ENCODE measurements around the gene ID3. TPM values are rescaled to one million over a fixed set of nuclear protein-coding genes. Genes with fewer than 3 reads are reported as not detected.

Gene ID3
- total RNA-seq, 1 donor from 2014 or later, result 99.9 TPM

GRCh38 chr1:23564529-23565122 is 5.3 kb upstream of the ID3 start:
- TF ChIP-seq EZH2phosphoT487 (IDR thresholded peaks at IDR 0.05) (no peak), CTCF (IDR thresholded peaks at IDR 0.05) (no peak), EZH2 (IDR thresholded peaks at IDR 0.05) (no peak)
- peak; percentile 35 for DNase-seq (ENCODE audit: low spot score)
- Histone ChIP-seq H3K9ac (no peak overlapping the region), H4K20me1 (ENCODE audit: low read depth) (no peaks in the 10 kb centered on the region), H3K36me3 (no peaks in the 10 kb centered on the region), H3K4me2 (peak overlapping the region; percentile 49), H3K27ac (peak overlapping the region; percentile 85), H3K4me1 (peaks cover 77% of the 10 kb centered on the region), H3K79me2 (ENCODE audit: low read depth) (peaks cover 19% of the 10 kb centered on the region), H3F3A (ENCODE audit: low read depth) (peaks cover 96% of the 10 kb centered on the region), H2AFZ (replicated peaks) (no peak overlapping the region), H3K4me3 (no peak overlapping the region), H3K27me3 (no peaks in the 10 kb centered on the region), H3K9me3 (ENCODE audit: low read depth) (no peaks in the 10 kb centered on the region)
- peak overlapping the region; percentile 100 for H3K27ac Mint-ChIP-seq
- no peak overlapping the region for H3K4me3 Mint-ChIP-seq
- no peaks in the 10 kb centered on the region for H3K9me3 Mint-ChIP-seq
- H3K4me1 Mint-ChIP-seq, result peaks cover 90% of the 10 kb centered on the region
- no peaks in the 10 kb centered on the region for H3K36me3 Mint-ChIP-seq
- peaks cover 11% of the 10 kb centered on the region for H3K27me3 Mint-ChIP-seq (ENCODE audit: insufficient read depth, low read depth)

- Histone ChIP-seq H3K27me3 (no peaks in the 10 kb centered on the region), H3F3A (ENCODE audit: low read depth) (peaks cover 93% of the 10 kb centered on the region), H3K9ac (no peak overlapping the region), H3K79me2 (ENCODE audit: low read depth) (peaks cover 25% of the 10 kb centered on the region), H3K4me3 (no peak overlapping the region), H3K9me3 (ENCODE audit: low read depth) (no peaks in the 10 kb centered on the region), H3K4me1 (peaks cover 69% of the 10 kb centered on the region), H3K36me3 (no peaks in the 10 kb centered on the region), H3K4me2 (peak overlapping the region; percentile 24), H4K20me1 (ENCODE audit: low read depth) (peaks cover 4% of the 10 kb centered on the region), H2AFZ (replicated peaks) (no peak overlapping the region), H3K27ac (peak overlapping the region; percentile 100)
- no peak for DNase-seq (ENCODE audit: low spot score)
- H3K27ac Mint-ChIP-seq, result peak overlapping the region; percentile 100
- no peaks in the 10 kb centered on the region for H3K36me3 Mint-ChIP-seq
- no peaks in the 10 kb centered on the region for H3K9me3 Mint-ChIP-seq
- TF ChIP-seq EZH2phosphoT487 (IDR thresholded peaks at IDR 0.05), result no peak
- no peak for TF ChIP-seq CTCF (IDR thresholded peaks at IDR 0.05)
- no peak for TF ChIP-seq EZH2 (IDR thresholded peaks at IDR 0.05)
- H3K4me1 Mint-ChIP-seq, result peaks cover 84% of the 10 kb centered on the region
- H3K27me3 Mint-ChIP-seq (ENCODE audit: insufficient read depth, low read depth), result peaks cover 15% of the 10 kb centered on the region
- peak overlapping the region; percentile 91 for H3K4me3 Mint-ChIP-seq
These were observed 4.6 kb upstream of the ID3 start for GRCh38 chr1:23563755-23564374.

DNA sequence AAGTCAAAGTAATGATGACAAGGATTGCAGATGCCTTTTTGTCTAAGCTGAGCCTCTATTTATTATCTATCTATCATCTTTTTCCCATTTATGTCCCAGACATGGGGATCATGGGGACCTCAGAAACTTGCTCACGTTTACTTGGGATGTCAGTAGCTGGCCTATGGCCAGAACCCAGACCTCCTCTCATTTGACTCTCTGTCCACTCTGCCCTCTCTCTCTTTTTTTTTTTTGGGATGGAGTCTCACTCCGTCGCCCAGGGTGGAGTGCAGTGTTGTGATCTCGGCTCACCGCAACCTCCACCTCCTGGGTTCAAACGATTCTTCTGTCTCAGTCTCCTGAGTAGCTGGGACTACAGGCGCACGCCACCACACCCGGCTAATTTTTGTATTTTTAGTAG is 3.7 kb upstream of the ID3 start:
- TF ChIP-seq CTCF (IDR thresholded peaks at IDR 0.05) (no peak), EZH2phosphoT487 (IDR thresholded peaks at IDR 0.05) (no peak)
- H3K9me3 ChIP-seq (ENCODE audit: low read depth), result no peaks in the 10 kb centered on the region
- Mint-ChIP-seq H3K27me3 (ENCODE audit: insufficient read depth, low read depth) (peaks cover 15% of the 10 kb centered on the region), H3K9me3 (no peaks in the 10 kb centered on the region), H3K4me3 (peak overlapping the region; percentile 91), H3K27ac (peak overlapping the region; percentile 100), H3K4me1 (peaks cover 78% of the 10 kb centered on the region), H3K36me3 (peaks cover 4% of the 10 kb centered on the region)
- peak overlapping the region; percentile 100 for H3K27ac ChIP-seq
- no peaks in the 10 kb centered on the region for H3K36me3 ChIP-seq
- peak overlapping the region; percentile 51 for H3K4me2 ChIP-seq
- peak overlapping the region; percentile 7 for H3K9ac ChIP-seq
- H4K20me1 ChIP-seq (ENCODE audit: low read depth), result peaks cover 13% of the 10 kb centered on the region
- H2AFZ ChIP-seq (replicated peaks), result no peak overlapping the region
- H3K4me3 ChIP-seq, result peak overlapping the region; percentile 9
- H3K79me2 ChIP-seq (ENCODE audit: low read depth), result peaks cover 34% of the 10 kb centered on the region
- no peak for DNase-seq (ENCODE audit: low spot score)
- peaks cover 93% of the 10 kb centered on the region for H3F3A ChIP-seq (ENCODE audit: low read depth)
- peaks cover 67% of the 10 kb centered on the region for H3K4me1 ChIP-seq
- H3K27me3 ChIP-seq, result no peaks in the 10 kb centered on the region

All from neural progenitor cell (in vitro differentiated cells).